NCI-H146 treated with DMSO at 0.1 percent for 48 hours (cell line): Measurements from ENCODE around the gene TBL1XR1.
"Not testable (repeated sequence)": the region's sequence is repeated elsewhere in the genome, so short reads cannot be mapped to it uniquely, and the experiment has no call there.

Experiments used
- DNase-seq: peaks from one replicate; lab custom pipeline; 2025; ENCODE audit not compliant: unreplicated experiment; lab: John Stamatoyannopoulos, UW

Gene TBL1XR1

GRCh38 chr3:177184602-177185001 lies 12.7 kb downstream of the TBL1XR1 start:
- not testable (repeated sequence) for DNase-seq

- no peak for DNase-seq
Measured at GRCh38 chr3:177182352-177182751, 14.9 kb downstream of the TBL1XR1 start.

- no peak for DNase-seq
Measured at GRCh38 chr3:177181418-177181817, 15.9 kb downstream of the TBL1XR1 start.

- no peak for DNase-seq
Measured at GRCh38 chr3:177180506-177180905, 16.8 kb downstream of the TBL1XR1 start.

- DNase-seq, result no peak
Measured at GRCh38 chr3:177179281-177180067, 17.8 kb downstream of the TBL1XR1 start.

GRCh38 chr3:177177749-177178221 lies 19.5 kb downstream of the TBL1XR1 start:
- no peak for DNase-seq

GRCh38 chr3:177174607-177175170 lies 22.6 kb downstream of the TBL1XR1 start:
- DNase-seq, result no peak

GRCh38 chr3:177169936-177170722 lies 27.2 kb downstream of the TBL1XR1 start:
- DNase-seq, result no peak

GRCh38 chr3:177168431-177168830 lies 28.9 kb downstream of the TBL1XR1 start:
- DNase-seq, result no peak

- no peak for DNase-seq
Measured at GRCh38 chr3:177162742-177163141, 34.5 kb downstream of the TBL1XR1 start.

- not testable (repeated sequence) for DNase-seq
Measured at GRCh38 chr3:177161603-177162002, 35.7 kb downstream of the TBL1XR1 start.

GRCh38 chr3:177158461-177158860 lies 38.8 kb downstream of the TBL1XR1 start:
- DNase-seq, result no peak

GRCh38 chr3:177157492-177157891 lies 39.8 kb downstream of the TBL1XR1 start:
- DNase-seq, result no peak

- no peak for DNase-seq
Measured at GRCh38 chr3:177154733-177155132, 42.5 kb downstream of the TBL1XR1 start.

- DNase-seq, result no peak
Measured at GRCh38 chr3:177150970-177151627, 46.2 kb downstream of the TBL1XR1 start.

GRCh38 chr3:177150218-177150916 lies 46.9 kb downstream of the TBL1XR1 start:
- no peak for DNase-seq

- DNase-seq, result no peak
Measured at GRCh38 chr3:177149106-177149505, 48.2 kb downstream of the TBL1XR1 start.

- no peak for DNase-seq
Measured at GRCh38 chr3:177147790-177148189, 49.5 kb downstream of the TBL1XR1 start.

GRCh38 chr3:177146646-177147045 lies 50.6 kb downstream of the TBL1XR1 start:
- no peak for DNase-seq

- no peak for DNase-seq
Measured at GRCh38 chr3:177145954-177146353, 51.3 kb downstream of the TBL1XR1 start.

- no peak for DNase-seq
Measured at GRCh38 chr3:177145381-177145780, 51.9 kb downstream of the TBL1XR1 start.
